ENCODE data around the gene AP2A2. TPM values are rescaled to one million over a fixed set of nuclear protein-coding genes. Genes with fewer than 3 reads are reported as not detected.

AP2A2 gene
- total RNA-seq, 1 donor from 2014 or later, result 69.7 TPM

DNA sequence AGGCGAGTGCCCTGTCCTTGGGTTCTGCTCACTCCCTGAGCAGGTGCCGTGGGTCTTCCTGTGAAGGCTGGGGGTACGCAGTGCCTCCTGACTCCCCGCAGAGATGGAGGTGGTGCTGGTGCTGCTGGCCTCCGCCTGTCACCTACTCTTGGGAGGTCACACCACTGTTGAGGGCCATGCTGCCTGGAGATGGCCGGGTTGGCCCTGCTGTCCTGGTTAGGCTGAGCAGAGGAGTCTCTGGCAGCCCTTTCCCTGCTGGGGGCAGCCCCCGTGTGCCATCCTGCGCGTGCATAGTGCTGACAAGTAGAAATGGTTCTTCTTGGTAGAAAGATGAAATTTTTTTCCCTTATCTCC, 61.3 kb downstream of the AP2A2 start:
- Mint-ChIP-seq H3K27ac (ENCODE audit: unreplicated experiment) (no peak overlapping the region), H3K36me3 (ENCODE audit: low read depth) (peaks cover 32% of the 10 kb centered on the region), H3K4me3 (ENCODE audit: unreplicated experiment) (no peak overlapping the region), H3K9me3 (ENCODE audit: low read depth) (no peaks in the 10 kb centered on the region), H3K4me1 (ENCODE audit: low read depth) (no peaks in the 10 kb centered on the region), H3K27me3 (ENCODE audit: low read depth) (no peaks in the 10 kb centered on the region)
- no peak for DNase-seq (ENCODE audit: low spot score)
- TF ChIP-seq, protein P1, sequence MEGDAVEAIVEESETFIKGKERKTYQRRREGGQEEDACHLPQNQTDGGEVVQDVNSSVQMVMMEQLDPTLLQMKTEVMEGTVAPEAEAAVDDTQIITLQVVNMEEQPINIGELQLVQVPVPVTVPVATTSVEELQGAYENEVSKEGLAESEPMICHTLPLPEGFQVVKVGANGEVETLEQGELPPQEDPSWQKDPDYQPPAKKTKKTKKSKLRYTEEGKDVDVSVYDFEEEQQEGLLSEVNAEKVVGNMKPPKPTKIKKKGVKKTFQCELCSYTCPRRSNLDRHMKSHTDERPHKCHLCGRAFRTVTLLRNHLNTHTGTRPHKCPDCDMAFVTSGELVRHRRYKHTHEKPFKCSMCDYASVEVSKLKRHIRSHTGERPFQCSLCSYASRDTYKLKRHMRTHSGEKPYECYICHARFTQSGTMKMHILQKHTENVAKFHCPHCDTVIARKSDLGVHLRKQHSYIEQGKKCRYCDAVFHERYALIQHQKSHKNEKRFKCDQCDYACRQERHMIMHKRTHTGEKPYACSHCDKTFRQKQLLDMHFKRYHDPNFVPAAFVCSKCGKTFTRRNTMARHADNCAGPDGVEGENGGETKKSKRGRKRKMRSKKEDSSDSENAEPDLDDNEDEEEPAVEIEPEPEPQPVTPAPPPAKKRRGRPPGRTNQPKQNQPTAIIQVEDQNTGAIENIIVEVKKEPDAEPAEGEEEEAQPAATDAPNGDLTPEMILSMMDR (IDR thresholded peaks at IDR 0.05), result no peak

DNA sequence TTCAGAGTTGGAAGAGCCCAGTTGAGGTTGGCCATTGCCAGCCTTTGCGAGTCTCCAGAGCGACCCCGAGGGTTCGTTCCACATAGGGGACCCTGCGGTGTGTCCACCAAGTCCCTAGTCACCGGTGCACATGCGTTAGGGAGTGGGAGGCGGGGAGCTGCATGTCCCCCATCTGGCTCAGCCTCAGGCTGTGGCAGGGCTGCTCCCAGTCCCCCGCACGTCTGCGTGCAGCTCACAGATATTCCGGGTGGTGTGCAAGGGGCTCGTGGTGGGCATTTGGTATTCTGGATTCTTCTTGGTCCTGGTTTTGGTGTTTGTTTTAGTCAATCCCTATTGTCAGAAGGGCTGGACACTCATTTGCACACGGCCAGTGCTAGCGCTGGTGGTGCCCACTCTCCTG, 62.0 kb downstream of the AP2A2 start:
- peaks cover 34% of the 10 kb centered on the region for H3K36me3 Mint-ChIP-seq (ENCODE audit: low read depth)
- H3K27me3 Mint-ChIP-seq (ENCODE audit: low read depth), result no peaks in the 10 kb centered on the region
- TF ChIP-seq, protein P1 (IDR thresholded peaks at IDR 0.05), result no peak
- H3K4me1 Mint-ChIP-seq (ENCODE audit: low read depth), result no peaks in the 10 kb centered on the region
- no peaks in the 10 kb centered on the region for H3K9me3 Mint-ChIP-seq (ENCODE audit: low read depth)
- H3K4me3 Mint-ChIP-seq (ENCODE audit: unreplicated experiment), result no peak overlapping the region
- no peak overlapping the region for H3K27ac Mint-ChIP-seq (ENCODE audit: unreplicated experiment)
- DNase-seq (ENCODE audit: low spot score), result no peak

GRCh38 chr11:990101-990500, 64.4 kb downstream of the AP2A2 start:
- no peak overlapping the region for H3K4me3 Mint-ChIP-seq (ENCODE audit: unreplicated experiment)

GRCh38 chr11:991034-991433, 65.4 kb downstream of the AP2A2 start:
- H3K27ac Mint-ChIP-seq (ENCODE audit: unreplicated experiment), result no peak overlapping the region
- no peak for DNase-seq (ENCODE audit: low spot score)
- no peaks in the 10 kb centered on the region for H3K27me3 Mint-ChIP-seq (ENCODE audit: low read depth)
- TF ChIP-seq, protein P1 (IDR thresholded peaks at IDR 0.05), result no peak
- peaks cover 3% of the 10 kb centered on the region for H3K4me1 Mint-ChIP-seq (ENCODE audit: low read depth)
- H3K4me3 Mint-ChIP-seq (ENCODE audit: unreplicated experiment), result no peak overlapping the region
- H3K36me3 Mint-ChIP-seq (ENCODE audit: low read depth), result peaks cover 25% of the 10 kb centered on the region
- no peaks in the 10 kb centered on the region for H3K9me3 Mint-ChIP-seq (ENCODE audit: low read depth)

More at GRCh38 chr11:990101-990500, 64.4 kb downstream of the AP2A2 start:
- peak; percentile 81 for DNase-seq (ENCODE audit: low spot score)
- H3K27me3 Mint-ChIP-seq (ENCODE audit: low read depth), result no peaks in the 10 kb centered on the region
- H3K4me1 Mint-ChIP-seq (ENCODE audit: low read depth), result no peaks in the 10 kb centered on the region
- H3K9me3 Mint-ChIP-seq (ENCODE audit: low read depth), result no peaks in the 10 kb centered on the region
- no peak overlapping the region for H3K27ac Mint-ChIP-seq (ENCODE audit: unreplicated experiment)
- H3K36me3 Mint-ChIP-seq (ENCODE audit: low read depth), result peaks cover 30% of the 10 kb centered on the region
- TF ChIP-seq, protein P1 (IDR thresholded peaks at IDR 0.05), result no peak

- H3K36me3 Mint-ChIP-seq (ENCODE audit: low read depth), result peaks cover 26% of the 10 kb centered on the region
- H3K4me3 Mint-ChIP-seq (ENCODE audit: unreplicated experiment), result no peak overlapping the region
- H3K27ac Mint-ChIP-seq (ENCODE audit: unreplicated experiment), result no peak overlapping the region
- DNase-seq (ENCODE audit: low spot score), result peak; percentile 75
- H3K9me3 Mint-ChIP-seq (ENCODE audit: low read depth), result no peaks in the 10 kb centered on the region
- H3K4me1 Mint-ChIP-seq (ENCODE audit: low read depth), result peaks cover 3% of the 10 kb centered on the region
- no peaks in the 10 kb centered on the region for H3K27me3 Mint-ChIP-seq (ENCODE audit: low read depth)
- TF ChIP-seq, protein P1 (IDR thresholded peaks at IDR 0.05), result no peak
Observed at GRCh38 chr11:991711-992307, 66.1 kb downstream of the AP2A2 start.

All from chondrocyte (in vitro differentiated cells).